ENCODE measurements around the gene ESR1. TPM values are rescaled to one million over a fixed set of nuclear protein-coding genes. Genes with fewer than 3 reads are reported as not detected.
"Not testable (repeated sequence)": the region's sequence is repeated elsewhere in the genome, so short reads cannot be mapped to it uniquely, and the experiment has no call there.

ESR1 gene
- polyA plus RNA-seq, 1 donor (not counting 4 experiments of a cell fraction or from before 2014, with no cell fraction given), result 0.22 TPM

DNA sequence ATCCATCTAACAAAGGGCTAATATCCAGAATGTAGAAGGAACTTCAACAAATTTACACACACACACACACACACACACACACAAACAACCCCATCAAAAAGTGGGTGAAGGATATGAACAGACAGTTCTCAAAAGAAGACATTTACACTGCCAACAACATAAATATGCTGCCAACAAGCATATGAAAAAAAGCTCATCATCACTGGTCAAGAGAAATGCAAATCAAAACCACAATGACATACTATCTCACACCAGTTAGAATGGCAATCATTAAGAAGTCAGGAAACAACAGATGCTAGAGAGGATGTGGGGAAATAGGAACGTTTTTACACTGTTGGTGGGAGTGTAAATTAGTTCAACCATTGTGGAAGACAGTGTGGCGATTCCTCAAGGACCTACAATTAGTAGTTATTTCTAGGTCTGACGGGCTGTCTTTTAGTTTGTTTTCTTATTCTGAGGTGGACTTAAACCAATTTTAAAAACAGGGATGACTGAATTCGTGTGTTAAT lies 59.9 kb downstream of the ESR1 start:
- H3K9me3 ChIP-seq (ENCODE audit: control insufficient read depth, low read depth, low read length); H3K36me3 ChIP-seq (ENCODE audit: control insufficient read depth in 2 of 2, extremely low read depth in 1 of 2, insufficient read depth in 2 of 2, low read length in 2 of 2); H3K4me2 ChIP-seq (ENCODE audit: control insufficient read depth, extremely low read depth, insufficient read depth, low read depth, low read length); dilution Hi-C loops (cut with MboI; ENCODE audit: extremely low pct_ligation_motif_present, low sequenced_read_pairs); H3K9me1 ChIP-seq (ENCODE audit: control insufficient read depth, extremely low read depth, insufficient read depth, low read length); H3K4me1 ChIP-seq (ENCODE audit: control insufficient read depth, extremely low read depth, insufficient read depth, low read length); H3K27ac ChIP-seq (ENCODE audit: control insufficient read depth, insufficient read depth, low read length); H3K9ac ChIP-seq (ENCODE audit: control insufficient read depth, extremely low read depth, insufficient read depth, low read length); H2AFZ ChIP-seq (ENCODE audit: control insufficient read depth, low read length); DNase-seq (ENCODE audit: low read depth, low spot score); FAIRE-seq; H3K4me3 ChIP-seq (ENCODE audit: control insufficient read depth in 2 of 3, extremely low read depth in 1 of 3, insufficient read depth in 2 of 3, low read depth in 1 of 3, low read length in 3 of 3); H4K20me1 ChIP-seq (ENCODE audit: control insufficient read depth, extremely low read depth, insufficient read depth, low read length); H3K79me2 ChIP-seq (ENCODE audit: control insufficient read depth, insufficient read depth, low read length); H3K27me3 ChIP-seq (ENCODE audit: control insufficient read depth, extremely low read depth, insufficient read depth, low read length): not testable (repeated sequence)

DNA sequence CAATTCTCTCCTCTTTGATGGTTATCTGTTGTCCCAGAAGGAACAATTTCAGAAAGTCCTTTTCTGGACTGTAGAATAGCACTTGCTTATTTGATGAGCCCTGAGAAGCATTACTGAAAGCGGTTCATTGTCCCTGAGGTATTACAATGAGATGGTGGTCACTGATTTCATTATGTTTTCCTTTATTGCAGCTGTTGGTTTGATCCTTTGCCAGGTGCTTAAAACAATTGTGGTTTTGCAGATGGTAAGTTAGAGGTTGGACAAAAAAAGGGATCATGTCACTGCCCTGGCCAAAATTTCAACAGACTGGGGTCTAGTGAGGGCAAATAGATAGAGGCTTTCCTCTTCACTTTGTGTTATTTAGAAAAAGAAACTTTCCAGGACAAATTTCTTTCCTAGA lies 61.9 kb downstream of the ESR1 start:
- Histone ChIP-seq H3K79me2 (ENCODE audit: control insufficient read depth, insufficient read depth, low read length) (no peaks in the 10 kb centered on the region), H3K27me3 (ENCODE audit: control insufficient read depth, extremely low read depth, insufficient read depth, low read length) (no peaks in the 10 kb centered on the region), H3K9me1 (ENCODE audit: control insufficient read depth, extremely low read depth, insufficient read depth, low read length) (no peaks in the 10 kb centered on the region), H4K20me1 (ENCODE audit: control insufficient read depth, extremely low read depth, insufficient read depth, low read length) (no peaks in the 10 kb centered on the region), H3K4me3 (ENCODE audit: control insufficient read depth in 2 of 3, extremely low read depth in 1 of 3, insufficient read depth in 2 of 3, low read depth in 1 of 3, low read length in 3 of 3) (no peak overlapping the region), H3K4me1 (ENCODE audit: control insufficient read depth, extremely low read depth, insufficient read depth, low read length) (no peaks in the 10 kb centered on the region), H3K9me3 (ENCODE audit: control insufficient read depth, low read depth, low read length) (no peaks in the 10 kb centered on the region), H3K9ac (ENCODE audit: control insufficient read depth, extremely low read depth, insufficient read depth, low read length) (no peak overlapping the region), H3K4me2 (ENCODE audit: control insufficient read depth, extremely low read depth, insufficient read depth, low read depth, low read length) (no peak overlapping the region), H2AFZ (ENCODE audit: control insufficient read depth, low read length) (no peak overlapping the region), H3K36me3 (ENCODE audit: control insufficient read depth in 2 of 2, extremely low read depth in 1 of 2, insufficient read depth in 2 of 2, low read length in 2 of 2) (no peaks in the 10 kb centered on the region), H3K27ac (ENCODE audit: control insufficient read depth, insufficient read depth, low read length) (no peak overlapping the region)
- TF ChIP-seq, protein P1, sequence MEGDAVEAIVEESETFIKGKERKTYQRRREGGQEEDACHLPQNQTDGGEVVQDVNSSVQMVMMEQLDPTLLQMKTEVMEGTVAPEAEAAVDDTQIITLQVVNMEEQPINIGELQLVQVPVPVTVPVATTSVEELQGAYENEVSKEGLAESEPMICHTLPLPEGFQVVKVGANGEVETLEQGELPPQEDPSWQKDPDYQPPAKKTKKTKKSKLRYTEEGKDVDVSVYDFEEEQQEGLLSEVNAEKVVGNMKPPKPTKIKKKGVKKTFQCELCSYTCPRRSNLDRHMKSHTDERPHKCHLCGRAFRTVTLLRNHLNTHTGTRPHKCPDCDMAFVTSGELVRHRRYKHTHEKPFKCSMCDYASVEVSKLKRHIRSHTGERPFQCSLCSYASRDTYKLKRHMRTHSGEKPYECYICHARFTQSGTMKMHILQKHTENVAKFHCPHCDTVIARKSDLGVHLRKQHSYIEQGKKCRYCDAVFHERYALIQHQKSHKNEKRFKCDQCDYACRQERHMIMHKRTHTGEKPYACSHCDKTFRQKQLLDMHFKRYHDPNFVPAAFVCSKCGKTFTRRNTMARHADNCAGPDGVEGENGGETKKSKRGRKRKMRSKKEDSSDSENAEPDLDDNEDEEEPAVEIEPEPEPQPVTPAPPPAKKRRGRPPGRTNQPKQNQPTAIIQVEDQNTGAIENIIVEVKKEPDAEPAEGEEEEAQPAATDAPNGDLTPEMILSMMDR (optimal IDR thresholded peaks at IDR 0.05 in 1 of 3, IDR thresholded peaks at IDR 0.05 in 1 of 3, conservative IDR thresholded peaks at IDR 0.05 in 1 of 3; ENCODE audit: extremely low read depth in 1 of 3, insufficient read depth in 2 of 3, low read length in 3 of 3), result no peak
- TF ChIP-seq EZH2 (IDR thresholded peaks at IDR 0.05; ENCODE audit: low read length), result no peak
- DNase-seq (ENCODE audit: low read depth, low spot score) (no peak), FAIRE-seq (no peak)
- dilution Hi-C loops (cut with MboI; ENCODE audit: extremely low pct_ligation_motif_present, low sequenced_read_pairs), result no loop called here

DNA sequence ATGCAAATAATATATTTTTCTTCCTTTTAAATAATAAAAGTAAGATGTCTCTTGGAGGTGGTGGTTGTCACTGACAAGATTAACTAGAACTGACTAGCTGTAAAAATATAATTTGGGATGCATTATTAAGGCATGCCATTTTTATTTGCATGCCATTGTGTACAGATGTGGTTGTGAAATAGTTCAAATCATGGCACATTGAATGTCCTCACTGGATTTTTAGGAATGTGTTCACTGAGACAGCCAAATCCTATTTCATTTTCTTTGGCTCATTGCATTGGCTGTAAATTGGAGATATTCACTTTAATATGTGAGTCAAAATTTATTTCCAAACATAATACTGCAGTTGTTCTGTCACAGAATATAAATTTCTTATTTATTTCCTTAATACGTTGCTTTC lies 62.3 kb downstream of the ESR1 start:
- H3K36me3 ChIP-seq (ENCODE audit: control insufficient read depth in 2 of 2, extremely low read depth in 1 of 2, insufficient read depth in 2 of 2, low read length in 2 of 2), result no peaks in the 10 kb centered on the region
- H3K4me2 ChIP-seq (ENCODE audit: control insufficient read depth, extremely low read depth, insufficient read depth, low read depth, low read length), result no peak overlapping the region
- H4K20me1 ChIP-seq (ENCODE audit: control insufficient read depth, extremely low read depth, insufficient read depth, low read length), result no peaks in the 10 kb centered on the region
- H3K4me1 ChIP-seq (ENCODE audit: control insufficient read depth, extremely low read depth, insufficient read depth, low read length), result no peaks in the 10 kb centered on the region
- dilution Hi-C loops (cut with MboI; ENCODE audit: extremely low pct_ligation_motif_present, low sequenced_read_pairs), result no loop called here
- no peak overlapping the region for H3K4me3 ChIP-seq (ENCODE audit: control insufficient read depth in 2 of 3, extremely low read depth in 1 of 3, insufficient read depth in 2 of 3, low read depth in 1 of 3, low read length in 3 of 3)
- H3K27me3 ChIP-seq (ENCODE audit: control insufficient read depth, extremely low read depth, insufficient read depth, low read length), result no peaks in the 10 kb centered on the region
- H3K27ac ChIP-seq (ENCODE audit: control insufficient read depth, insufficient read depth, low read length), result no peak overlapping the region
- no peak for DNase-seq (ENCODE audit: low read depth, low spot score)
- H3K9me3 ChIP-seq (ENCODE audit: control insufficient read depth, low read depth, low read length), result no peaks in the 10 kb centered on the region
- no peak for FAIRE-seq
- no peaks in the 10 kb centered on the region for H3K79me2 ChIP-seq (ENCODE audit: control insufficient read depth, insufficient read depth, low read length)
- H3K9me1 ChIP-seq (ENCODE audit: control insufficient read depth, extremely low read depth, insufficient read depth, low read length), result no peaks in the 10 kb centered on the region
- TF ChIP-seq, protein P1 (optimal IDR thresholded peaks at IDR 0.05 in 1 of 3, IDR thresholded peaks at IDR 0.05 in 1 of 3, conservative IDR thresholded peaks at IDR 0.05 in 1 of 3; ENCODE audit: extremely low read depth in 1 of 3, insufficient read depth in 2 of 3, low read length in 3 of 3), result no peak
- no peak for TF ChIP-seq EZH2 (IDR thresholded peaks at IDR 0.05; ENCODE audit: low read length)
- H2AFZ ChIP-seq (ENCODE audit: control insufficient read depth, low read length), result no peak overlapping the region
- no peak overlapping the region for H3K9ac ChIP-seq (ENCODE audit: control insufficient read depth, extremely low read depth, insufficient read depth, low read length)

Data from keratinocyte (primary cell).